Spleen (tissue), 7 donors: Measurements from ENCODE around the gene IL1B.

Experiments
- POLR2A ChIP-seq, 3 donors: fragments of 450-650 bp; IDR thresholded peaks; one replicate each; pipeline ENCODE4 v1.5.1; 2017; ENCODE audit warnings: antibody characterized with exemption in 3 of 3, mild to moderate bottlenecking in 1 of 3
- POLR2AphosphoS5 ChIP-seq, 3 donors: sonication (generic); formaldehyde crosslinking; IDR thresholded peaks; one replicate each; pipeline ENCODE4 v1.5.1; 2017; ENCODE audit warnings: antibody characterized with exemption in 3 of 3
- TF ChIP-seq, protein P1 (sequence below), 11 experiments: fragments of 200-600 bp in 7 of 11; fragments of 450-650 bp in 4 of 11; sonication (generic) in 4 of 11; IDR thresholded peaks in 8 of 11; conservative IDR thresholded peaks in 3 of 11; 1 replicate in 7 of 11; 2 replicates in 4 of 11; pipeline versions ENCODE4 v1.4.0 to v1.8.0; 2016 to 2021; ENCODE audit warnings: antibody characterized with exemption in 11 of 11, inconsistent platforms in 4 of 11, mild to moderate bottlenecking in 1 of 11
- donor health status: DM: no; HTN: no; CAD: no; lungs with moderate emphysema.
- donor health status: DM: no; HTN: no; CAD: no.
- donor health status: DM: no; HTN: no; CAD: no.

DNA sequence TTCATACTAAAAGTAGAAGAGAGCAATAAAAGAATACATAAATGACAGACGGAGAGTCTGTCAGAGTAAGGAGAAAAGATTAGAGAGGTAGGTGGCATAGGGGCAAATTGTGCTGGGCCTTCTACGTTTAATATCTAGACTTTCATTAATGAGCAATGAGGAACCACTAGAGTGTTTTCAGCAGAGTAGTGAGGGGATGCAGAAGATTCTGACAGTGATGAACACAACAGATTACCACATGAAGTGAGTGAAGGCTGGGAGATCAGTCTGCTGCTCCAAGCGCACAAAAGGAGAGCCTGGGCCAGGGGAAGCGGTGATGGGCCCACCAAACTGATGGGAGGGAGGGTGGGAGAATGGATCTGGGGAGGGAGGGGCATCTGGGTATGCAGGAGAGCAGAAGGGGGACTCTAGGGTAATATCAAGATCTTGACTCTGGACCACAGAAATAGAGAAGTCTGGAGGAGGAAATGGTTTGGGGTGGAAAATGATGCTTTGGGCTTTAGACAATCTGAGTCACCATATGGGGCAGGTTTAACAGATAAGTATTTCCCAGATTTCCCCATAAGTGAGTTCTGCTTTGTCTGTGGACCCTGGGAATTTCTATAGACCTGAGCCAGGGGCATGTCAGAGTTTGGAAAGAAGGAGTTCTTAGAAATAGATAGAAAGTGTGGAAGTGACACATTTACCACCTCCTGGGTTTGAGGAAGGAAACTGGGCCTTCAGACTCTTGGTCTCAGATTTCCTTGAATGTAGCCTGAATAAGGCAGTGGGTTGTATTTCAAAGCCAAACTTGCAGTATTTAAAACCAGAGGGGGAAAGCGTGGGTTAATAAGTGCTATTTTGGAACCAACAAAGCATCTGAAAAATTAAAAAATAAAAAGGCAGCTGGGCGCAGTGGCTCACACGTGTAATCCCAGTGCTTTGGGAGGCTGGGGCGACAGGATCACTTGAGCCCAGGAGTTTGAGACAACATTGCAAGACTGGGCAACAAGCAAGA is 37.3 kb downstream of the IL1B start:
- TF ChIP-seq, protein P1, sequence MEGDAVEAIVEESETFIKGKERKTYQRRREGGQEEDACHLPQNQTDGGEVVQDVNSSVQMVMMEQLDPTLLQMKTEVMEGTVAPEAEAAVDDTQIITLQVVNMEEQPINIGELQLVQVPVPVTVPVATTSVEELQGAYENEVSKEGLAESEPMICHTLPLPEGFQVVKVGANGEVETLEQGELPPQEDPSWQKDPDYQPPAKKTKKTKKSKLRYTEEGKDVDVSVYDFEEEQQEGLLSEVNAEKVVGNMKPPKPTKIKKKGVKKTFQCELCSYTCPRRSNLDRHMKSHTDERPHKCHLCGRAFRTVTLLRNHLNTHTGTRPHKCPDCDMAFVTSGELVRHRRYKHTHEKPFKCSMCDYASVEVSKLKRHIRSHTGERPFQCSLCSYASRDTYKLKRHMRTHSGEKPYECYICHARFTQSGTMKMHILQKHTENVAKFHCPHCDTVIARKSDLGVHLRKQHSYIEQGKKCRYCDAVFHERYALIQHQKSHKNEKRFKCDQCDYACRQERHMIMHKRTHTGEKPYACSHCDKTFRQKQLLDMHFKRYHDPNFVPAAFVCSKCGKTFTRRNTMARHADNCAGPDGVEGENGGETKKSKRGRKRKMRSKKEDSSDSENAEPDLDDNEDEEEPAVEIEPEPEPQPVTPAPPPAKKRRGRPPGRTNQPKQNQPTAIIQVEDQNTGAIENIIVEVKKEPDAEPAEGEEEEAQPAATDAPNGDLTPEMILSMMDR (IDR thresholded peaks at IDR 0.05 in 8 of 11, conservative IDR thresholded peaks at IDR 0.05 in 3 of 11), result no peak
- TF ChIP-seq POLR2A (IDR thresholded peaks at IDR 0.05), result no peak
- no peak for TF ChIP-seq POLR2AphosphoS5 (IDR thresholded peaks at IDR 0.05)
